GM19035 (cell line): ENCODE measurements around the gene CXorf66.
"Not testable (repeated sequence)": the region's sequence is repeated elsewhere in the genome, so short reads cannot be mapped to it uniquely, and the experiment has no call there.

Experiments
- ATAC-seq: cut with Tn5 transposase; IDR thresholded peaks from one replicate; pipeline ENCODE4 v1.9.1; 2021; ENCODE audit not compliant: unreplicated experiment

The CXorf66 gene

DNA sequence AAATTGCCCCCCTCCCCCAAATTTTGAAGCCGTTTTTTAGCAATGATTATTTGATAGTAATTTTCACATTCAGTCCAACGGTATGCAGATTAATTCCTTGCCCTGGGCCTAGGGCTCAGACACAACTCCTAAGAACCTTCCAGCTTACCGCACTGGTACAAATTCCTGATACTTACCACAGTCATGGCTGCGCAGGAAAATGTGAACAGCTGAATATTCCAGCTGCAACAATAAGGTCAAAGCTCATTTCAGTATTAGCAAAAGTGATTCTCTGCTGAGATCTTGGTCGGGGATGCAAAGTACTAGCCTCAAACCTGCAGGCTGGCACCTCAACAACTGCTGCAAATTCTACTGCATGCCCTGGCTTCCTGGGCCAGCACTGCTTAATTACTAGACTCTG, 35.4 kb downstream of the CXorf66 start:
- ATAC-seq, result no peak

DNA sequence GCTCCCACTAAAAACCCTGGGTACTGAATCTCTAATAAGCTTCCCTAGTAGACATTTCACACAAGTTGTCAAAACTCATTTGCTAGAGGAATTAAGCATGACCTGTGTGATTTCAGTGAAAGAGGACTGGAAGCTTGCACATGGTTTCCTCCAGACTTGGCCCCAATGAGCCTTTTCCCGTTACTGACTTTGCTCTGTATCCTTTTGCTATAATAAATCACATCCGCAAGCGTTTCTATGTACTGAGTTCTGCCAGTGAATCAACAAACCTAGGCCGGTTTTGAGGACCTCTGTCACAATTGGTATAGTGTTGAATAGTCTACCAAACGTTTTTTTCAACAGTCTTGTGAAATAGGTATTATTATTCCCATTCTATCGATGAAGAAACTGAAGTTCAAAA, 40.6 kb downstream of the CXorf66 start:
- ATAC-seq, result no peak

DNA sequence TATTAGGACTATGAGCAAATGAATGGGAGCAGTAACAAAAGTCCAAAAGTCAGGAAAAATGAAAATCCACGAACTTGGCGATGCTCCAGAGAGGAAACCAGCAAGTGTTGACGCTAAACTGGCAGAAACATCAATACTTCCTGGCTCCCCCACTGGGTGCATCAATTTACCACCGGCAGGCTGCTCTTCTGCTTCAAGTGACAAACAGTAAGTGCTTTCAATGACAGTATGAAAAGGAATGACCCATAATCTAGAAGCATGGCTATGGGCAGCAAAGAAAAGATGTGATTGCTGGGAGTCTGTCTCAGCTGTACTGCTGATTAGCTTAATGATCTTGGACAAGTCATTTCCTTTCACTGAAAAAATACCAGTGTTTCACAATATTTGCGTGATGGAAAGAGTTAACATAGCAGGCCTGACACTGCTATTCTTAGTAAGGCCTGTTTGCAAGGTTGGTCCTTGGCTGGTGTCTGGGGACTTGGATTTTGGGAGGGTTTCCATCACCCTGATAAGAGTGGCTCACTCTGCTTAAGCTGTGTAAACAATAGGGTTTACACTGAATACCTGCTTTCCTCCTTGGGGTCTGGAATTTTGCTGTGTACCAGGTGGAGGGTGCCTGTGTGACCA, 41.1 kb downstream of the CXorf66 start:
- no peak for ATAC-seq

DNA sequence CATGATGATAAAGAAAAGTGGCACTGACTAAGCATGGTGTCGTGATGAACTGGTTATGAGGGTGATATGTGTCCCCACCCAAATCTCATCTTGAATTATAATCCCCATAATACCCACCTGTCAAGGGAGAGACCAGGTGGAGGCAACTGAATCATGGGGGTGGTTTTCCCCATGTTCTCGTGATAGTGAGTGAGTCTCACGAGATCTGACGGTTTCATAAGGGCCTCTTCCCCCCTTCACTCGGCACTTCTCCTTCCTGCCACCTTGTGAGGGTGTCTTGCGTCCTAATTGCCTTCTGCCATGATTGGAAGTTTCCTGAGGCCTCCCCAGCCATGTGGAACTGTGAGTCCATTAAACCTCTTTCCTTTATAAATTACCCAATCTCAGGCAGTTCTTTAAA, 44.2 kb downstream of the CXorf66 start:
- ATAC-seq, result not testable (repeated sequence)

DNA sequence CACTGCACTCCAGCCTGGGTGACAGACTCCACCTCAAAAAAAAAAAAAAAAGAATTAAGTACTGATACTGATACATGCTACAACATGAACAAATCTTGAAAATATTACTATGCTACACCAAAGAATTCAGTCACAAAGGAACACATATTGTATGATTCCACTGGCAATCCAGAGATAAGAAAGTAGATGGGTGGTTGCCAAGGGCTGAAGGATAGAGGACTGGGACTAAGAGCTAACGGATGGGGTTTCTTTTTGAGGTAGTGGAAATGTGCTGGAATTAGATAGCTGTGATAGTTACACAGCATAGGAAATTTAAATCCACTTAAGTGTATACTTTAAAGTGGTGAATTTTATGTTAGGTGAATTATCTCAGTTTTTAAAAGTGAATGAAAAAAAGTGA, 45.0 kb downstream of the CXorf66 start:
- no peak for ATAC-seq

DNA sequence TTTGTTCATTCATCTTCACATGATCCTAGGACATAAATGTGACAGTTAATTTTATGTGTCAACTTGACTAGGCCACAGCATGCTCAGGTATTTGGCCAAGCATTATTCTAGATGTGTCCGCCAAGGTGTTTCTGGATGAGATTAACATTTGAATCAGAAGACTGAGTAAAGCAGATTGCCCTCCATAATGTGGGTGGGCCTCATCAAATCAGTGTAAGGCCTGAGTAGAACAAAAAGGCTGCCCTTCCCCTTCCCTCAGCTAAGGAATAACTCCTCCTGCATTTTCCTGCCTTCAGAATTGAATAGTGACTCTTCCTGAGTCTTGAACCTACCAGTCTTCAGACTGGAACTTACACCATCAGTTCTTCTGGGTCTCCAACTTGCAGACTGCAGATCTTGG, 50.9 kb downstream of the CXorf66 start:
- ATAC-seq, result no peak

DNA sequence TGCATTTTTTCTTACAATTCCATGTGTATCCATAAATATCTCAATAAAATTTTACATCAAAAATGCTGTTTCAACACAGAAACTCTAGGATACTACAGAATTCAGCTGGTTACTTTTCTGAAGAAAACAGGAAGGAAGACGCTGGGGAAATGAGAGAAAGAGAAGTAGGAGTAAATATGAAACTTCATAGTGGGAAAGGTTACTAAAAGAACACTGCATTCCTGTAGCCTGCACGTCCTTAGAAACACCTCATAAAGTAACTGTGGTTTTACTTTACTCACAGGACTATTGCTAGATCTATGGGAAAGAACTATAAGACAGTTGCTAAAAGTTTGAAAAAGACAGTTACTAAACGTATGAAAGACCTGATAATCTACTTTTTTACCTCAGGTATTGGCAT, 55.6 kb downstream of the CXorf66 start:
- no peak for ATAC-seq

DNA sequence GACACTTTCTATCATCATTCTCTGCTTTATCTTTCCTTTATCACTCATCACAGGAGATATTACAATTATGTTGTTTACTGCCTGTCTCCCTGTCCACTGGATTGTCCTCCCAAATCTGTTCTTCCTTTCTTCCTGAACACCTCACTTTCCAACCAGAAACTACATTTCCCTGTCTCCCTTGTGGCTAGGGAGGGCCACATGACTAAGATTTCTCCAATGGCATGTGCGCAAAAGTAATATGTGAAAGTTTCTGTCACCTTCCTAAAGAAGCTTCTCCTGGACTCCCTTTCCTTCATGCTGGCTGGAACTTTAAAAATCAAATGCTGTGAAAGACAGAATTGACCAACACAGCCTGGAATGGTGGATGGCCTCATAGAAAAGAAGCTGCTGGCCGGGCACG, 58.2 kb downstream of the CXorf66 start:
- no peak for ATAC-seq

DNA sequence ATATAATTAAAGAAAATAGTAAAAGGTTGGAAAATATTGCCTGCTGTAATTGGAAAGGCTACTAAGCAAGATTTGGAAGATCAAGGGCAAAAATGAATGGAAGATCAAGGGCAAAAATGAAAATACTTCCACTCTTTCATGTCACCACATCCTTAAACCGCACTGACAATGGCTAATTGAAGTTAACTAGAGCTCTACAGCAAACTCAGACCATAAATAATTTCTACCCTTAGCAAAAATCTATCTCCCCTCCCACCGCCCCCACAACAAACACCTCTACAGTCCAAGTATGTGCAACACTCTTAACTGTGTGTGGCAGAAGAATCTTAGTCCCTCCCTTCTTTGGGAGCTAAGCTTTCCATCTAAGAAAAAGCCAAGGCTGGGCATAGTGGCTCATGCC, 59.6 kb downstream of the CXorf66 start:
- no peak for ATAC-seq
